SK-N-MC (cell line): ENCODE measurements around the gene PKMYT1.

Source experiments
- EZH2 ChIP-seq: fragments of 200-600 bp; sonication (generic); IDR thresholded peaks from one replicate; pipeline ENCODE4 v1.6.1; 2017; ENCODE audit warnings: antibody characterized with exemption
- FOXP2 ChIP-seq: optimal IDR thresholded peaks from 2 replicates; pipeline ENCODE3; 2011; ENCODE audit warnings: mild to moderate bottlenecking, moderate library complexity; ENCODE audit not compliant: insufficient read depth; ENCODE audit errors: extremely low read length, control extremely low read depth
- POLR2AphosphoS5 ChIP-seq: IDR thresholded peaks from 2 replicates; pipeline ENCODE4 v1.6.1; 2012; ENCODE audit warnings: mild to moderate bottlenecking, low read depth, low read length, borderline replicate concordance

DNA sequence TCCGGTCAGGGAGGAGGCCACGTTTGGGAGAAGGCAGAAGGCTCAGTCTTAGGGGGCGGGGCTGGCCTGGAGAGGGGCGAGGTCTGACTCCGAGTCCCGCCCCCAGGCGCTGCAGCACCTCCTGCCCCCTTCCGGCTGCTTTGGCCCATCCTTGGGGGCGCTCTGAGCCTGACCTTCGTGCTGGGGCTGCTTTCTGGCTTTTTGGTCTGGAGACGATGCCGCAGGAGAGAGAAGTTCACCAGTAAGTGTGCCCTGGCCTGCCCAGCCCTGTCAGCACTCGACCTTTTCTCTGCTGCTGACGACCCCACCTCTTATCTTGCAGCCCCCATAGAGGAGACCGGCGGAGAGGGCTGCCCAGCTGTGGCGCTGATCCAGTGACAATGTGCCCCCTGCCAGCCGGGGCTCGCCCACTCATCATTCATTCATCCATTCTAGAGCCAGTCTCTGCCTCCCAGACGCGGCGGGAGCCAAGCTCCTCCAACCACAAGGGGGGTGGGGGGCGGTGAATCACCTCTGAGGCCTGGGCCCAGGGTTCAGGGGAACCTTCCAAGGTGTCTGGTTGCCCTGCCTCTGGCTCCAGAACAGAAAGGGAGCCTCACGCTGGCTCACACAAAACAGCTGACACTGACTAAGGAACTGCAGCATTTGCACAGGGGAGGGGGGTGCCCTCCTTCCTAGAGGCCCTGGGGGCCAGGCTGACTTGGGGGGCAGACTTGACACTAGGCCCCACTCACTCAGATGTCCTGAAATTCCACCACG lies 41.4 kb upstream of the PKMYT1 start:
- TF ChIP-seq POLR2AphosphoS5 = no peak
- TF ChIP-seq EZH2 = no peak
- TF ChIP-seq FOXP2 = no peak
